Astrocyte of the cerebellum (primary cell): ENCODE measurements around the gene PHF2.

Source experiments
- DNase-seq: peaks from one replicate; pipeline ENCODE4 v3.0.0-alpha.2; 2011; ENCODE audit warnings: low read depth
- H3K4me3 ChIP-seq: 2 replicates; pipeline ENCODE4 v1.5.1; 2011; ENCODE audit warnings: mild to moderate bottlenecking, low read depth, low read length, moderate library complexity
- in situ Hi-C: cut with HindIII; loops from 2 replicates; pipeline ENCODE4 v1.10.0; 2017; ENCODE audit warnings: low sequenced_read_pairs
- TF ChIP-seq, protein P1 (sequence below): IDR thresholded peaks from 2 replicates; pipeline ENCODE4 v1.5.1; 2012; ENCODE audit warnings: low read length, low read depth, moderate library complexity, mild to moderate bottlenecking; ENCODE audit errors: missing control alignments

The PHF2 gene

DNA sequence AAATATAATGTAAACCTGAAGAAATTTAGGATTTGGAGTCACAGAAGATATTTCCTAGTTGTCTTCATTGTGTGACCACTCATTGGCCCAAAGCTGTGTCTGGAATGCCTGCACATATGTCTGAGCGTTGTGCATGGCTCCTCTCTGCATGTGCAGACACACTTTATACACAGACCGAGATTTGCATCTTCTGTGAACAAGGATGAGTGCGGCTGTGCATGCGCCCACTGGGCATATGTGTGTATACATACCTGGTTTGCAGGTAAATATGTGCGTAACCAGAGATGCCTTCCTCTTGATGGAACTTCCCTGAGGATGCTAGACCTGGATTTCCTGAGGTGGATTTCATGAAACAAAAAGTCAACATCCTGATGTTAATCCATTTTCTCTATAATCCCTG, 19.1 kb downstream of the PHF2 start:
- in situ Hi-C loops: no loop called here
- TF ChIP-seq, protein P1, sequence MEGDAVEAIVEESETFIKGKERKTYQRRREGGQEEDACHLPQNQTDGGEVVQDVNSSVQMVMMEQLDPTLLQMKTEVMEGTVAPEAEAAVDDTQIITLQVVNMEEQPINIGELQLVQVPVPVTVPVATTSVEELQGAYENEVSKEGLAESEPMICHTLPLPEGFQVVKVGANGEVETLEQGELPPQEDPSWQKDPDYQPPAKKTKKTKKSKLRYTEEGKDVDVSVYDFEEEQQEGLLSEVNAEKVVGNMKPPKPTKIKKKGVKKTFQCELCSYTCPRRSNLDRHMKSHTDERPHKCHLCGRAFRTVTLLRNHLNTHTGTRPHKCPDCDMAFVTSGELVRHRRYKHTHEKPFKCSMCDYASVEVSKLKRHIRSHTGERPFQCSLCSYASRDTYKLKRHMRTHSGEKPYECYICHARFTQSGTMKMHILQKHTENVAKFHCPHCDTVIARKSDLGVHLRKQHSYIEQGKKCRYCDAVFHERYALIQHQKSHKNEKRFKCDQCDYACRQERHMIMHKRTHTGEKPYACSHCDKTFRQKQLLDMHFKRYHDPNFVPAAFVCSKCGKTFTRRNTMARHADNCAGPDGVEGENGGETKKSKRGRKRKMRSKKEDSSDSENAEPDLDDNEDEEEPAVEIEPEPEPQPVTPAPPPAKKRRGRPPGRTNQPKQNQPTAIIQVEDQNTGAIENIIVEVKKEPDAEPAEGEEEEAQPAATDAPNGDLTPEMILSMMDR: no peak
- no peak for DNase-seq
- no peak overlapping the region for H3K4me3 ChIP-seq

DNA sequence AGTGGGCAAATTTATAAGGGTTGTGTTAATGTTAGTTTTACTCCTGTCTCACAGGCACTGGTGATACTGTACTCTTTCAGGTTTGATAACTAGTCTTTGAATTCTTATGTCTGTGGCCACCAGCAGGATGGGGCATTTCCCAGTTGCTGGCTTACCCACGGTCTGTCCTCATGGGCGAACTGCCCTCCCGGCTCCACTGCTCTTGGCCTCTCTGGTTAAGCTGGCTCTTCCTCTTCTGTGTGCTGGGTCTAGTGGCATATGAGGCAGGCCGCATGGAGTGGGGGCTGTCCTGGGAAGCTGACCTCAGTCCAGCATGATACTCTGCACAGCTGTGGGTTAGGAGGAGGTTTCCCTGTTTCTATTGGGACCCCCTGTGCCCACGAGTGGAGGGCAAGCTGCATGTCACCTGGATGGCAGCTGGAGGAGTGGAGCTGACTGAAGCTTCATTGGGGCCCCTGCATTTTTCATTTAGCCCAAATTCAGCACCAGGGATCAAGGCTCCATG, 19.5 kb downstream of the PHF2 start:
- TF ChIP-seq, protein P1: no peak
- no peak overlapping the region for H3K4me3 ChIP-seq
- DNase-seq: no peak
- in situ Hi-C loops: no loop called here

DNA sequence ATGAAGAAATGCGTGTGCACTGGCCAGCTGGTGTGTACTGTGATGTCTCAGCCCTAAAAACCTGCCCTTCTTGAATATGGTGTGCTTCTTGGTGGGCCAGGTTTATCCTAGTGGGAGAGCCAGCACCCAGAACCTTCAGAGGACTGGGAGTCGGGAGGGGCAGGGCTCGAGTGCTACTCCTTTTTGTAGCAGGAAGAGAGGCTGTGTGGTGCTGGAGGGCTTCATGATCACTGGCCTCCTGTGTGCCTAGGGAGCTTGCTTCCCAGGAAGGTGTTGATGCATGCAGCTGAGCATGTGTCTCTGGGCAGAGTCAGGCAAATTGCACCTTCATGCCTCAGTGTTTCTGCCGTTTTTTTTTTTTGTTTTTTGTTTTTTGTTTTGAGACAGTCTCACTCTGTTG, 20.0 kb downstream of the PHF2 start:
- no peak for DNase-seq
- H3K4me3 ChIP-seq: no peak overlapping the region
- TF ChIP-seq, protein P1: no peak
- in situ Hi-C loops: no loop called here

DNA sequence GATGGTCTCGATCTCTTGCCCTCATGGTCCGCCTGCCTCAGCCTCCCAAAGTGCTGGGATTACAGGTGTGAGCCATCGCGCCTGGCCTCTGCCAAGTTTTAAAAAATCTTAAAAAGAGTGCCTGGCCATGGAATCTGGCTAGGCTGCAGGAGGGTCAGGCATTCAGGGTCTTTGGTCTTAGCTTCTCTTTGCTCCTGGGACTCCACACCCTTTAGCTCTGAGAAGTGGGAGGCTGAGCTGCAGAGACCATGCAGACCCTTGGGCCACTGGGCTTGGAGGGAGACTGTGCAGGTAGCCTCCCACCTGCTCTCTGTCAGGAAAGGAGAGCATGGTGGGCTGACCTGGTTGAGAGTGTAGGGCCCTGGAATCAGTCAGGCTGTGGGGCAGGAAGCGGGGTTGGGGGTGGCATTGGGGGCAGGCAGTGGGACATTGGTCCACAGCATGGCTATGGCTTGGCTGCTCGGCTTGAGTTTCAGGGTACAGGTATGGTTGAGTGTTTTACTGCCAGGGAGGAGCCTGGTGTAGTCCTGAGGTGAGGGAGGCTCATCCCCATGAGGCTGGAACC, 20.8 kb downstream of the PHF2 start:
- no peak overlapping the region for H3K4me3 ChIP-seq
- TF ChIP-seq, protein P1: no peak
- in situ Hi-C loops: no loop called here
- no peak for DNase-seq

DNA sequence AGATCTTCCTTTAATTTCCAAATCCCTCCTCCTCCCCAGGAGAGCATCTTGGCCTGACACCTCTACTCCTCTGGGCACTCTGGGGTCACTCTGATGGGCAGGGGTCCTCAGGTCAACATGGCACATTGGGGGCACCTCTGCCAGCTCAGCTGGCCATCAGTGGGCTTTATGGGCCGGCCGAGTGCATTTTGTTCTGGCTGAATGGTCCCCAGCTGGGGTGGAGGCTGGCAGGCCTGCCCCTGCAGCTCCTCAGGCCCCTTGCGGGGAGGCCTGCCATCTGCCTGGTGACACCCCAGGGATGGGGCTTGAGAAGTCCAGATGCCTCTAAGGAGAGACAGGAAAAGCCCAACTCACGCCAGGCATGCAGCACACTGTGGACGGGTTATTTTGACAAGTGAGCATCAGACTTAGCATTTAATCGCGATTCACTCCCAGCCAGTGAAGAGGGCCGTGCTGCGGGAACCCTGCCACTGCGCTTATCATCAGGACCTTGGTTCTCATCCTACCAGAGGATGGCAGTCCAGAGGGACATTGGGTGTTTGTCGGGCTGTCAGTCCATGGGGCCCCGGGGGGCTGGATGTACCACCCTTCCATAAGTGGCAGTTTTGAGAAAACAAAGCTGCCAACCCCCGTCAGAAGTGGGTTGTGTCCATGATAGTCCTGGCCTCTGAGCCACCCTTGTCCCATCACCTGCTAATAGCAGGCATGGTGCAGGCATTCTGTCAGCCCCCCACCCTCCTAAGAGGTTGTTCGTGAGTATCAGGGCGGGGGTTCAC, 21.7 kb downstream of the PHF2 start:
- no peak overlapping the region for H3K4me3 ChIP-seq
- in situ Hi-C loops: no loop called here
- TF ChIP-seq, protein P1: no peak
- DNase-seq: no peak

DNA sequence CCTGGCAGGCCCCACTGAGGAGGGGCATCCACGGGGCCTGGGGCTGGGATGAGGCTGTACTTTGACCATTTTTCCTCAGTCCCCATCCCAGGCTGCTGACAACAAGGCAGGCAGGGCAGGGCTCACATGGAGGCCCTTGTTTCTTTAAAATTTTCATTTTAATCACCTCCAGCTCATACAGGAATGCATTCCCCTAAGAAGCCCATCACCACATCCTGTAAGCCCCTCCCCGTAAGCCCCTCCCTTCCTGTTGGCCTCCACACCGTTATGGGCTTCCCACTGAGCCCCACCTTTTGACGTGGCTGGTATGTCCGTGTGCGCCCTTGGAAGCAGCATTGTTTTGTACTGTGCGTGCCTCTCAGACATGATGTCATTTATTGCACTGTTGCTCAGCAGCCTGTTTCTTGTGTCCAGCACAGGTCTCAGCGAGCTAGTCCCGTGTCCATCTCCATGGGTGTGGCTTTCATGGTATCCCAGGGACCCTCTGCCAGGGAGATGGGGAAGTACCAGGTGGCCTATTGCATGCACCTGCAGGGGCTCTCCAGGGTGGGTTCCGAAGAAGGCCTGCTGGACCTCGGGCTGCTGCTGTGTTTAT, 22.4 kb downstream of the PHF2 start:
- no peak overlapping the region for H3K4me3 ChIP-seq
- TF ChIP-seq, protein P1: no peak
- no peak for DNase-seq
- in situ Hi-C loops: no loop called here
